HepG2 (cell line): ENCODE data around the gene TTBK1. TPM values are rescaled to one million over a fixed set of nuclear protein-coding genes. Genes with fewer than 3 reads are reported as not detected.

Experiments used
- ARNTL ChIP-seq: sonication (generic); formaldehyde crosslinking; IDR thresholded peaks from 2 replicates; pipeline ENCODE4 v1.4.0; 2020; ENCODE audit warnings: mild to moderate bottlenecking, missing genetic modification reagents
- CREM ChIP-seq, 2 experiments: sonication (generic) in 1 of 2; formaldehyde crosslinking in 1 of 2; IDR thresholded peaks; 2 replicates each; pipeline versions ENCODE4 v1.4.0 to v1.6.1; 2016 to 2020; ENCODE audit warnings: antibody characterized with exemption in 1 of 2, mild to moderate bottlenecking in 1 of 2, missing genetic modification reagents in 1 of 2
- GFI1 ChIP-seq: sonication (generic); formaldehyde crosslinking; IDR thresholded peaks from 2 replicates; pipeline ENCODE4 v1.5.0; 2020; ENCODE audit warnings: missing genetic modification reagents, mild to moderate bottlenecking, borderline replicate concordance
- MTF1 ChIP-seq: sonication (generic); formaldehyde crosslinking; IDR thresholded peaks from 2 replicates; pipeline ENCODE4 v1.5.0; 2020; ENCODE audit warnings: missing genetic modification reagents
- MYNN ChIP-seq: sonication (generic); formaldehyde crosslinking; IDR thresholded peaks from 2 replicates; pipeline ENCODE4 v1.4.0; 2020; ENCODE audit warnings: mild to moderate bottlenecking, low read depth, missing genetic modification reagents
- NFAT5 ChIP-seq: sonication (generic); formaldehyde crosslinking; IDR thresholded peaks from 2 replicates; pipeline ENCODE4 v1.4.0; 2020; ENCODE audit warnings: missing genetic modification reagents
- ZFP41 ChIP-seq: sonication (generic); formaldehyde crosslinking; IDR thresholded peaks from 2 replicates; pipeline ENCODE4 v1.4.0; 2020; ENCODE audit warnings: mild to moderate bottlenecking, missing genetic modification reagents, borderline replicate concordance
- ZMAT3 ChIP-seq: sonication (generic); formaldehyde crosslinking; conservative IDR thresholded peaks from 2 replicates; pipeline ENCODE4 v1.7.0; 2021; ENCODE audit warnings: missing genetic modification reagents
- ZNF546 ChIP-seq: sonication (generic); formaldehyde crosslinking; conservative IDR thresholded peaks from 2 replicates; pipeline ENCODE4 v1.8.1; 2023; ENCODE audit warnings: mild to moderate bottlenecking, missing genetic modification reagents
- ZNF549 ChIP-seq: sonication (generic); formaldehyde crosslinking; IDR thresholded peaks from 2 replicates; pipeline ENCODE4 v1.5.0; 2020; ENCODE audit warnings: missing genetic modification reagents
- ZNF558 ChIP-seq: sonication (generic); formaldehyde crosslinking; IDR thresholded peaks from 2 replicates; pipeline ENCODE4 v1.9.0; 2022; ENCODE audit warnings: mild to moderate bottlenecking, missing genetic modification reagents, borderline replicate concordance
- ZNF614 ChIP-seq: IDR thresholded peaks from 2 replicates; pipeline ENCODE4 v1.6.1; 2018; ENCODE audit warnings: missing biosample characterization, missing genetic modification reagents, inconsistent platforms, borderline replicate concordance
- ZNF879 ChIP-seq: sonication (generic); formaldehyde crosslinking; IDR thresholded peaks from 2 replicates; pipeline ENCODE4 v1.8.1; 2023; ENCODE audit warnings: missing genetic modification reagents
- ZSCAN21 ChIP-seq: sonication (generic); formaldehyde crosslinking; IDR thresholded peaks from 2 replicates; pipeline ENCODE4 v1.8.0; 2022; ENCODE audit warnings: mild to moderate bottlenecking, missing genetic modification reagents, moderate library complexity, borderline replicate concordance
- polyA plus RNA-seq, 8 experiments: library from polyadenylated mRNA; depleted of rRNA in 3 of 8; stranded (reverse) in 7 of 8; unstranded in 1 of 8; fragments of >200 nt; fragmentation: Illumina TruSeq in 4 of 8; extraction: Trizol in 4 of 8; gene quantifications; 2 replicates each; pipeline versions ENCODE4 v1.2.1 to v1.2.3, GENCODE V29; 2011 to 2016; ENCODE audit warnings: low read depth in 4 of 8, missing spikeins in 1 of 8, mixed read lengths in 1 of 8; ENCODE audit not compliant: insufficient read depth in 1 of 8
- total RNA-seq, 5 experiments: library from RNA; depleted of rRNA; stranded (reverse); fragments of >200 nt; fragmentation: Illumina TruSeq; extraction: Trizol; gene quantifications; 2 replicates each; pipeline ENCODE4 v1.2.3, GENCODE V29; 2016; ENCODE audit warnings: low read depth in 1 of 5
- TF ChIP-seq, protein P1 (sequence below): sonication (generic); formaldehyde crosslinking; IDR thresholded peaks from 2 replicates; pipeline ENCODE4 v1.5.0; 2020; ENCODE audit warnings: mild to moderate bottlenecking, low read depth, missing genetic modification reagents, borderline replicate concordance
- TF ChIP-seq, protein P2 (sequence below), 2 experiments: sonication (generic) in 1 of 2; formaldehyde crosslinking in 1 of 2; IDR thresholded peaks; 2 replicates each; pipeline versions ENCODE4 v1.4.0 to v1.6.1; 2016 to 2020; ENCODE audit warnings: borderline replicate concordance in 1 of 2, low read depth in 1 of 2, mild to moderate bottlenecking in 1 of 2, missing genetic modification reagents in 1 of 2

The TTBK1 gene
- total and polyA plus RNA-seq, 2 of the 13 experiments (the other 11 are each of a cell fraction or from before 2014, with no cell fraction given) = 0.24 to 0.33 TPM

- TF ChIP-seq ZSCAN21 (CRISPR knock-in tag) (peak; percentile 75; the same call in 1 of the 2 replicates), ZMAT3 (CRISPR knock-in tag) (no peak), MYNN (CRISPR knock-in tag) (no peak), NFAT5 (CRISPR knock-in tag) (peak; percentile 81; the same call in 1 of the 2 replicates), ZFP41 (CRISPR knock-in tag) (no peak), ARNTL (CRISPR knock-in tag) (peak; percentile 61), ZNF879 (CRISPR knock-in tag) (no peak), ZNF549 (CRISPR knock-in tag) (no peak), ZNF546 (CRISPR knock-in tag) (no peak), ZNF614 (CRISPR knock-in tag) (0 out of 2 replicates have a peak, but pooled peaks have one; percentile 54), GFI1 (no peak), MTF1 (CRISPR knock-in tag) (no peak), ZNF558 (CRISPR knock-in tag) (peak; percentile 51; the same call in 1 of the 2 replicates), CREM (IDR thresholded peaks at IDR 0.05) (no peak), CREM (CRISPR knock-in tag; IDR thresholded peaks at IDR 0.05) (no peak)
- TF ChIP-seq, protein P1, sequence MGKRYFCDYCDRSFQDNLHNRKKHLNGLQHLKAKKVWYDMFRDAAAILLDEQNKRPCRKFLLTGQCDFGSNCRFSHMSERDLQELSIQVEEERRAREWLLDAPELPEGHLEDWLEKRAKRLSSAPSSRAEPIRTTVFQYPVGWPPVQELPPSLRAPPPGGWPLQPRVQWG (CRISPR knock-in tag) = no peak
- TF ChIP-seq, protein P2, sequence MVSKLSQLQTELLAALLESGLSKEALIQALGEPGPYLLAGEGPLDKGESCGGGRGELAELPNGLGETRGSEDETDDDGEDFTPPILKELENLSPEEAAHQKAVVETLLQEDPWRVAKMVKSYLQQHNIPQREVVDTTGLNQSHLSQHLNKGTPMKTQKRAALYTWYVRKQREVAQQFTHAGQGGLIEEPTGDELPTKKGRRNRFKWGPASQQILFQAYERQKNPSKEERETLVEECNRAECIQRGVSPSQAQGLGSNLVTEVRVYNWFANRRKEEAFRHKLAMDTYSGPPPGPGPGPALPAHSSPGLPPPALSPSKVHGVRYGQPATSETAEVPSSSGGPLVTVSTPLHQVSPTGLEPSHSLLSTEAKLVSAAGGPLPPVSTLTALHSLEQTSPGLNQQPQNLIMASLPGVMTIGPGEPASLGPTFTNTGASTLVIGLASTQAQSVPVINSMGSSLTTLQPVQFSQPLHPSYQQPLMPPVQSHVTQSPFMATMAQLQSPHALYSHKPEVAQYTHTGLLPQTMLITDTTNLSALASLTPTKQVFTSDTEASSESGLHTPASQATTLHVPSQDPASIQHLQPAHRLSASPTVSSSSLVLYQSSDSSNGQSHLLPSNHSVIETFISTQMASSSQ (IDR thresholded peaks at IDR 0.05; ENCODE audit: low read depth) = no peak; the same call in 1 of the 2 replicates
- TF ChIP-seq, protein P2 (CRISPR knock-in tag; IDR thresholded peaks at IDR 0.05; ENCODE audit: borderline replicate concordance) = peak; percentile 70
Observed at GRCh38 chr6:43274916-43275597, 31.8 kb downstream of the TTBK1 start (continued).
